Stimulated activated CD8-positive, alpha-beta memory T cell treated with anti-CD3 and anti-CD28 coated beads, Interleukin-4, amount 100 ng/mL, for 48 hours (primary cell): ENCODE measurements around the gene KRT32.

Experiments used
- DNase-seq: peaks from one replicate; pipeline ENCODE4 v3.0.0-alpha.2; 2020

The KRT32 gene

GRCh38 chr17:41492351-41492750, 25.2 kb upstream of the KRT32 start:
- no peak for DNase-seq

- DNase-seq, result no peak
Measured at GRCh38 chr17:41491476-41491875, 24.3 kb upstream of the KRT32 start.

- DNase-seq, result no peak
Measured at GRCh38 chr17:41490000-41490990, 23.1 kb upstream of the KRT32 start.

GRCh38 chr17:41489531-41489930, 22.3 kb upstream of the KRT32 start, which contains the start of gene KRT36:
Gene KRT36 (minus strand): TSS chr17:41489910. CDS start chr17:41489864, 46 bp downstream.
- no peak for DNase-seq

DNA sequence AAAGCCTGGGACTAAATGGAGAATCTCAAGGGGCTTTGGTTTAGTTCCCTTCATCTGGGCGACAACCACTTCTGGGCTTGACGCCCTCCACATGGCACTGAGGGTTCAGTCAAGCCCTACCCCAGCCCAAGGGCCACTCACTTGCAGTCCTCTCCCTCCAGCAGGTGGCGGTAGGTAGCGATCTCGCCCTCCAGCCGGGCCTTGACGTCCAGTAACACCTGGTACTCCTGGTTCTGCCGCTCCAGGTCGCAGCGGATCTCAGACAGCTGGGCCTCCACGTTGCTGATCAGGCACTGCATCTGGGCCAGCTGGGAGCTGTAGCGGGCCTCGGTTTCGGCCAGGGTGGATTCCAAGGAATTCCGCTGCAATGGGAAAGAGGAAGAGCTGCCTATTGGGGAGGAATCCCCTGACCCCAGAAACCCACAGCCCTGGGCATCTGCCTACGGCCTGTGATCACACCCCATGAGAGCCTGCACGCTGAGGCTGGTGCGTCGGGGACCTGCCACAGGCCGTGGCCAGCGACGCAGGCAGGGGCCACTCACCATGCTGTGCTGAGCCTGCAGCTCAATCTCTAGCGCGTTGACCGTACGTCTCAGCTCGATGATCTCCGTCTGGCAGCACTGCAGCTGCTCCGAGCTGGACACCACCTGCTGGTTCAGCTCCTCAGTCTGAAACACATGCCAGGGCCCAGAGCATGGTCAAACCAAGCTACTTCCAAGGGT, 19.8 kb upstream of the KRT32 start:
- DNase-seq, result peak; percentile 80

- DNase-seq, result no peak
Measured at GRCh38 chr17:41486316-41486715, 19.1 kb upstream of the KRT32 start.

DNA sequence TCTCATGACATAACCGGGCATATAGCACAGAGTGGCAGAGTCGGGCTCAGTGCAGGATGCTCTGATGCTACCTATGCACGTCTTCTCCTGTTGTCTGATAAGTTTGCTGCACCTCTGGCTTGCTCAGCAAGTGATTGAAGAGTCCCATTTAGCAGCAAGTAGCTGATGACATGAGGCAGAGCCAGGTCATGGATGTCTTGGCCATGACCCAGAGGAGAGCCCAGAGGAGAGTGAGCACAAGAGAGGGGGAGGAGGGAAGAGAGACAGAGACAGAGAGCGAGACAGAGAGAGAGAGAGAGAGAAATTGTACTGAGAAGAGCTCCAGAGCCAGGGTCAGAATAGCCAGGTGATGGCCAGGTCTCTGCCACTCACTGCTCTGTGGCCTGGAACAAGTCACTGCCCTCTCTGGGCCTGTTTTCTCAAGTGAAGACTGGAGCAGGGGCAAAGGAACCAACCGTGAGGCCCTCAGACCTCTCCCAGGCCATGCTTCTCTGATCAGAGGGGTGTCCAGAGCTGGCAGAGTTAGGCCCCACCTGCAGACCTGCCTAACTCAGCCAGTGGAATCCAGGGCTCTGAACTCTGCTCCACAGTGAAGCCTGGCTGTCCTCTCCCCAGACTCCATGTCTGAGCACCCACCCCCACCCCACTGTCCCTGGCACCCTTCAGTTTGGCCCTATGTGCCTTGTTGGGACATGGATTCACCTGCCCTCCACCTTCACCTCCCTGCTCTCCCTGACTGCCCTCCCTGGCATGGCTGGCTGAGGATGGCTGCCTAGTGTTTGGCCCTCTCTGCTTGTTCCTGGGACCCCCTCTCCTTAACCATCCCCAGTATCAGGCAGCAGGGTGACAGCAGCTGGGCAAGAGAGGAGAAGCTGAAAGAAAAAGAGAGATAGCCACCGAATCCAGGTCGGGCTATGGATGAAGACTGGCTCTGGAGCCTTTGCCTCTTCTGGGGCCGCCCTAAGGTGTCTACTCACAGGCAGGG, 18.0 kb upstream of the KRT32 start:
- no peak for DNase-seq

DNA sequence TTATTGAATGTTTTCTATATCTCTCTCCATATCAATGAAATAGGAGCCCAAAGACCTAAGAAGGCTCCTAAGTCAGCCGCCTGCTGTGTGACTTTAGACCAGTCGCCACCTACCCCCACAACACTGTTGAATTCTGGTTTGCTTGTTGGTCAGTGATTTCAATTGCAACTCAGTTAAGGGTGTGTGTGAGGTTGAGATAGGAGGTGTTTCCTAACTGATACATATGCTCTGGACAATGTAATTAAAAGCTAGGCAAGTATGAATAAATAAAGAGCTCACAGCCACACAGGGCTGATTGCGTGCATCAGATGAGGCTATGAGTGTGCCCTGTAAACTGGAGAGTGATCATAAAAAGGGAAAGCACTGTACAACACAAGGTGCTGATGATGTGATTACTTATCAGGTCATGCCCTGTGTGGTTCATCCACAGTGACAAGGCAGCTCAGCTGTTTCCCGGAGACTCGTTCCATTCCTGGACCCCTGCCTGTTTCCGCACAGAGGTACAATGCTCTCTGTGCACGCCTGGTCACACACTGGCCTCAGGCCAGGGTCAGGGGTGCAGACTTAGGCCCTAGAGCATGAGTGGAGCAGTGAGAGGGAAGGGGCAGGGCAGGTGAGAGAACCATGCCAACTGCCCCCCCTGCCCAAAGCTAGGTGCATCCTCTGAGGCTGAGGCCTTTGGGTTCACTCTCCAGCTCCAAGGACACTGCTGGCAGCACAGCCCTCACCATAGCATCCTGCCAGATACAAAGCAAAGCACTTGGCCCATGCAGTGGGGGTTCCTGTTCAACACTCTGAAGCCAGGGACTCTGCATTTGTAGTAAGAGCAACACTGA, 17.0 kb upstream of the KRT32 start:
- no peak for DNase-seq

DNA sequence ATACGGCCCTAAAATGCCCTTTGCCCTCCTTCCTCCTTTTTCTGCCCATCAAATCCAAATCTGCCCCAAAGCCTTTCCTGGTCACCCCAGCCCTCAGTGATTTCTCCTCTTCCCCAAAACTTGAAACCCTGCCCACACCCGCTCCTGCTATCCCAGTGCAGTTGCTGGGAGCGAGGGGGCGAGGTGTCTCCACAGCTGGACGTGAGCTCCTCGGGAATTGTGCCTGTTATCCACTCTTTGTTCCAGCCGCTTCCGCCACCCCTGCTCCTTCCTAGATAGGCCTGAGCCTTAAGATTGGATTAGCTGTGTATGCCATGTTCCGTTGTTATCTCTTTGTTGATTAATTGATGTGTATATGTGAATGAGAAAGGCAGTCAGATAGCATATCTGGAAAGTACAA, 16.3 kb upstream of the KRT32 start:
- DNase-seq, result no peak

DNA sequence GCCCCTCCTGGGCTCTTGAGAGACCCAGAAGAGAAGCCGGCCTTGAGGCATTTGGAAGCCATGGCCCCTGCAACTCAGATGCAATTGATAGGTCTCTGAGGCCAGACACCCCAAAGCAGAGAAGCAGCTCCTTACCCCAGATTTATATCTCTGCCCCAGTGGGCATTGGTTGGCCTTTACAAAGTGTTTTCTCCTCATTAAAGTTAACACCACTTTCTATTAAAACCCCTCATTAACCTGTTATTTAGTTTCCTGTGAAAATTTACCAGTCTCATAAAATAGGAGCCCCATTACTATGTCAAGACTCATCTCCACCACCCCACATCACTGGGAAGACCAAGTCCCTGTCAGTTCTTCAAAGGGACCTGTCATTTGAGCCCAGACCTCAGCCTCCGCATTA, 13.8 kb upstream of the KRT32 start, which contains the start of gene KRT35:
Gene KRT35, minus strand, starts transcription at position 116 of the 400 bp plus-strand sequence. Its CDS starts 54 bp downstream, at position 62.
- DNase-seq, result no peak

DNA sequence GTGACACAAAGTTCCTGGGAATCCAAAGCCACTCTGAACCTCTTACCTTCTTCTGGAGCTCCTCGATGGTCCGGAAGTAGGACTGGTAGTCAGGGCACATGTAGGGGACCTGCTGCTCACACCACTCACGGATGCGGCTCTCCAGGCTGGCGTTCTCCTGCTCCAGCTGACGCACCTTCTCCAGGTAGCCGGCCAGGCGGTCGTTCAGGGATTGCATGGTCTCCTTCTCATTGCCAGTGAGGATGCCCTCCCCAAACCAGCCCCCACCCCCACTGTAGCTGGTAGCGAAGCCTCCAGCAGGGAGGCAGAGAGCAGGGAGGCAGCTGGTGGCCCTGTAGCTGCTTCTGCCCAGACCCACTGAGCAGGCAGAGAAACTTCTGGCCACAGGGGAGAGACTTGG, 13.4 kb upstream of the KRT32 start:
- no peak for DNase-seq

DNA sequence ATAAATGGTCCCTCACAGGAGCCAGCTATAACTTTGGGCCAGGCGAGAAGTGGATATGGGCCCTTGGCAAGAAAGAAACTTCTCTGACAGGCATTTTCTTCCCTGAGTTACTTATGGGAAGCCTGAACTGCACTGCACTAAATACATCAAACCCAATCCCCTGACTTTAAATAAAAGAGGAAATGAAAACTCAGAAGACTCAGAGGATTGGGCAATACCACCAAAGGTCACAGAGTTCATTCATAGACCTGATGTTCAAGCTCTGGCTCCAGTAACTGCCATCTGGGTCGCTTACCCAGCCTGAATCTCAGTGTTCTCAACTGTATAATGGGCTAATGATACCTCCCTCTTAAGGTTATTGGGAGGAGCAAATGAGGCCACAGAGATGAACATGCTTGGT, 12.9 kb upstream of the KRT32 start:
- no peak for DNase-seq

- DNase-seq, result no peak
Measured at GRCh38 chr17:41478237-41478636, 11.1 kb upstream of the KRT32 start.

- no peak for DNase-seq
Measured at GRCh38 chr17:41476866-41477815, 10.0 kb upstream of the KRT32 start.

GRCh38 chr17:41475421-41475820, 8.2 kb upstream of the KRT32 start:
- DNase-seq, result no peak

GRCh38 chr17:41474863-41475262, 7.7 kb upstream of the KRT32 start:
- no peak for DNase-seq

DNA sequence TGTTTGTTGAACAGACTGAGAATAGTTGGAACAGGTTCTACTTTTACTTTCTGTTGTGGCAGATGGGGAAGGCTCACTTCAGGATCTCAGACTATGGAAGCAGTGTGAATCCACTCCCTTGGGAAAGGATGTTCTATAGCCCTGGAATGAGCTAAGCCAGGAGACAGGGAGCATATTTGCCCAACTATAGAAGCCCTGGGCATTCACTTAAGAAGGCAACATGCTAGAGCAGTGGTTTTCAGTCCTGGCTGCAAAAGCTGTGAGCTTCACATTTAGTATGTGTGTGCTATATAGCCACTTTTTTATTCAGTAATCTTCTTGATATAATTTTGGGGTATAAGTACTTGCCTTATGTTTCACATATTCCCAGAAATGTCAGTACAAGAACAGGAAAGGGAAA, 1.2 kb upstream of the KRT32 start:
- DNase-seq, result no peak

- no peak for DNase-seq
Measured at GRCh38 chr17:41467561-41467960, 375 bp upstream of the KRT32 start.

DNA sequence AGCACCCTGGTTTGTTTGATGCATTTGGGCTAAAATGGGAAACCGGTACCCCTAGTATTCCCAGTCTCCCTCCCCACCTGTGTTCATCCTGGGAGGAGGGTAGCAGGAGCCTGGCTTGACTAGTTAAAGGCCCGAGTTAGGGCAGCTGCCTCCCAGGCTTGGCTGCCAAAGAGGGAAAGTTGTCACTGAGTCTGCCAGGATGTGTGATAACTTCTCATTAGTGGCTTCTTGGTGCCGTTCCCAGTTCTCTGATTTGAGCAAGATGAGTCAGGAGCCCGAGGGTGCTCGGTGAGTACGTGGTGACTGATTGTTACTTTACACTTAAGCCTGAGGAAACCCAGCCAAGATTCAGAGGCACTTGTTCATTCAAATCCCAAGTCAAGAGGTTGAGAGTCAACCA, 2.5 kb downstream of the KRT32 start:
- DNase-seq, result no peak

DNA sequence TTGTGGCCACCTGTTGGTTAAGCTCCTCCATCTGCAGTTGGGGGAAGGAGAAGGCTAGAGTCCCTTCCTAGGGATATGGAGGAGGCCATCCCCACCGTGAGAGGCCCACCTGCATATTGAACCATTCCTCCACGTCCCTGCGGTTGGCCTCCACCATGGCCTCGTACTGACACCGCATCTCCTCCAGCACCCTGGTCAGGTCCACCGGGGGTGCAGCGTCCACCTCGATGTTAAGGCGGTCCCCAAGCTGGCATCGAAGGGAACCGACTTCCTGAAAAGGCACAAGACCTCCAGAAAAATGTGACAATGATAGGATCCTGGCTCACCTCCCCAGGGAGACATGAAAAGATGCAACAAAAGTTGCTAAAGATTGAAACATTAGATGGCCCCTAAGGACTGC, 3.0 kb downstream of the KRT32 start:
- no peak for DNase-seq
